ENCODE results near the gene SPACA9.

Gene SPACA9

GRCh38 chr9:132862533-132862932 lies 16.2 kb upstream of the SPACA9 start:
- DNase-seq, result no peak

DNA sequence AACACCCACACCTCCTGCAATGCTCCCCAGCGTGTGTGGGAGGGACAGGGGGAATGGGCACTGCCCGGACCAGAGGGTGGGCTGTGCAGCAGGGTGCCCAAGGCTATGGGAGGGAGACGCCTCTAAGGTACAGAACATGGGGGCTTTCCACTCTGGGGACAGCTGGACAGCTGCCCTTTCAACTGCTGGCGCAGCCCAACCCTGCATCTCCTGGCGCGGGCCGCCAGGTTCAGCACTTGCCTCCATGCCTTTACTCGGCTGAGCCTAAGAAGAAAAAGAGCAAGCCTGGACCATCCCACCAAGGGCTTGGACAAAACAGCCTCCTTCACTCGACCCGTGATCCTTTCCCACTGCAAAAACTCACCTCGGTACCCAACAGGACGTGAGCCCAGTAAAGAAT lies 15.6 kb upstream of the SPACA9 start:
- DNase-seq, result no peak

GRCh38 chr9:132864277-132864676 lies 14.4 kb upstream of the SPACA9 start:
- no peak for DNase-seq

DNA sequence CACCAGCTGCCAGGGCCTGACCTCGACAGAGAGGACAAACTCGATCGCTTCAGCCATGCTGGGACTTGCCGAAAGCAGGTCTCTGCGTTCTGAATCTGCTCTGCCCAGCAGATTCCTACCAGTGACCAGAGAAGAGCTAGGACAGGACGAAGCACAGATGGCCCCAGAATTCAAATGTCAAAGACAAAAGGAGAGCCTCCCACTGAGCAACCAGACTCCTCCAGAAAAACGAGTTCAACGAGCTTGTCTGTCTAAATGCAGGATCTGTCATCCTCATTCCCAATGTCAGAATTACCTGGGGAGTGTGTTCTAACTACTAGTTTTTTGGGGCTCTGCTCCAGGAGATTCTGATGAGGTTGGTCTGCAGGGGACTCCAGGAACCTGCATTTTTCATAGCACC lies 14.0 kb upstream of the SPACA9 start:
- DNase-seq, result no peak

- no peak for DNase-seq
Observed at GRCh38 chr9:132866898-132867297, 11.8 kb upstream of the SPACA9 start.

GRCh38 chr9:132869266-132869665 lies 9.4 kb upstream of the SPACA9 start:
- DNase-seq, result no peak

DNA sequence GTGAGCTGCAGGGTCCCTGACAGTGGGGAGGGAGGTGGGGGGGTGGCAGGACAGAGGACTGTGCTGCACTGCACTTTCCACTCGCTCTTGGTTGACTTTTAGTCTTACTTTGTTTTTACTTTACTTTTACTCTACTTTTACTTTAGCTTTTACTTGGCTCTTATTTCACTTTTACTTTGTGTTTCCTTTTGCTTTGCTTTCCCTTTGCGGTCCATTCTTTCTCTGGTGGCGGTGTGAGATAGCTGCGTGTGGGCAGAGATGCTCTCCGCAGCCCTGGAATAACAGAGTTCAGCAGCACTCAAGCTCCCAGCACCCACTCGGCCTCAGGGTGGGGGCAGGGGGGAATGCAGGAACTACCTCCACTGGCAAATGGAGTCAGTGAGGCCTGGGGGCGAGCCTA lies 5.3 kb upstream of the SPACA9 start:
- DNase-seq, result no peak

DNA sequence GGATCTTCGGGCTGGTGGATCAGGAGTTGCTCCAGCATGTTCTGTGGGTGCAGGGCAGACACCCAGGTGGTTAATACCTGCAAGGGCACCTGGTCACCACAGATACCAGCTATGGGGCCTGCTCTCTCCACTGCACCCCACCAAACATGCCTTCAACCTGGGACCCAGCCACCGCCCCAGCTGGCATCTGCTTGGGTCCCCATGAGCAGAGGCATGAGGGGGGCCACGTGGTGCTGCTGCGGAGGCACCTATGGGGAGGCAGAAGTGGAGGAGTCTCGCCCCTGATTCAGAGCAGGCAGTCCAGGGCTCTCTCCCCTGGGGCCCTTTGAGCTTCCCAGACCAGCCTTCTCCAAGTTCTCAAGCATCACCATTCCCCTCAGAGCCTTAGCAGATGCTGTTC lies 3.5 kb upstream of the SPACA9 start:
- no peak for DNase-seq

DNA sequence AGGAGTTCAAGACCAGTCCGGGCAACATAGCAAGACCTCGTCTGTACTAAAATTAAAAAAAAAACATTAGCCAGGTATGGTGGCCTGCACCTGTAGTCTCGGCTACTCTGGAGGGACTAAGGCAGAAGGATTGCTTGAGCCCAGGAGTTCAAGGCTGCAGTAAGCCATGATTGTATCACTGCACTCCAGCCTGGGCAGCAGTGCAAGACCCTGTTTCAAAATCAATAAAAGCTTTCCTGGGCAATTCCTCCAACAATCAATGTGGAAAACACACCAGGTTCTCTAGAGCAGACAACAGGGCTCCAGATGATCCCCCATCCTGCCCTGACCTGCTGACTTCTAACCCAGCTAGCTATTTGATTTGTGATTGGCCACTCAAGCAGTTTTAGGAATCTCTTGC lies 1.8 kb upstream of the SPACA9 start:
- DNase-seq, result no peak

GRCh38 chr9:132877458-132877823 lies 1.3 kb upstream of the SPACA9 start:
- peak in 1 of 58 donors; percentile 12 for DNase-seq

GRCh38 chr9:132877824-132878694 lies 639 bp upstream of the SPACA9 start, which contains the start of gene AK8:
TSS of gene AK8 (minus strand) at chr9:132878284. CDS start at chr9:132878255, 29 bp downstream.
- peak in 51 of 58 donors; percentile 12 to 71 (median 52) for DNase-seq

DNA sequence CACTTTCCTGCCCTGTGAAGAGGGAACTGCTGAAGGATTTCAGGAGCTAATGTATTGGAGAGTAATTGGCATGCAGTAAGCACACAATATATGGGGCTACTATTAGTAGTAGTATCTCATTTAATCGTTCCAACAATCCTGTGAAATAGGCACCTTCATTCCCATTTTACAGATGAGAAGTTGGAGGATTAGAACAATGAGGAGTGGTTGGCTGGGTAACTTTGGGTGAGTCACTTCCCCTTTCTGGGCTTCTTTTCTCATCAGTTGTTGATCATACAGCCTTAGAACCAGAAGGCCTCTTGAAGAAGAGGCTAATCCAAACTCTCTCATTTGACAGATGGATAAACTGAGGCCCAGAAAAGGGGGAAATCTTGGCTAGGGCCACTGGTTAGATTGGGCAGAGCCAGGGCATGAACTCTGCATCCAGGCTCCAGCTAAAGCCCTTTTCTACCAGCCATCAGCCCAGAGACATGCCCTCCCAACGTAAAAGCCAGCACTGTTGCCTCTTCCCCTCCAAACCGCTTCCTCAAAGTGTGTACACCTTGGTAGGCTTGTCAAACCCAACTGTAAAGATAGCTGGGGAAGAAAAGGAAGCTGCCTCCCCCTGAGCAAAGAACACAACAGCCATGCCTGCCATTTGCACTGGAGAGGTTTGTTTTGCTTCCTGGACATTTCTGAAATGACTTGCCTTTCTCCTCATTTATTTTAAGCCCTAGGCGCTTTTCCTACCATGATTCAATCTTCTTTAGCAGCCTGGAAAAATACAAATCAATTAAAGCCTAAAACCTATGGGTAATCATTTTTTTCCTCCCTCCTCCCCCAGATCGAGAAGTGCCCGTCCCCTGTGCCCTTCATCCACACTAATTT lies 992 bp downstream of the SPACA9 start:
- no peak for DNase-seq

- no peak for DNase-seq
Observed at GRCh38 chr9:132880324-132880661, 1.6 kb downstream of the SPACA9 start.

DNA sequence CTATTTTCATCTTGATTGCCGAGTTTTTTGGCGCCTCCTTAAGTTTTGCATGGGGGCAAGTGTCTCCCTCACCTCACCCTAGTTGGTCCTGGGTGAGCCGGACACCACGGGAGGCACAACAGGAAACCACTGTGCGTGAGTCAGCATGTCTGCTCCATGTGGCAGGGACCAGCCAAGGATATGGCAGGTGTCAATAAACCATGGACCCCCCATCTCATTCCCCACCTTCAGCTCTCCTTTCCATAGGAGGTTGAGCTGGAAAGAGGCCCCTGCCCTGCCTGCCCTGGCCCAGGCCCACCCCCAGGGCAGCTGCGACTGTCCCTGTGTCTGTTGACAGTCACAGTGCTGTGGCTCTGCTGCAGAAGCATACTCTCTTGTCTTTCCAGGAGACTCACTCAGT lies 3.1 kb downstream of the SPACA9 start:
- DNase-seq, result no peak

DNA sequence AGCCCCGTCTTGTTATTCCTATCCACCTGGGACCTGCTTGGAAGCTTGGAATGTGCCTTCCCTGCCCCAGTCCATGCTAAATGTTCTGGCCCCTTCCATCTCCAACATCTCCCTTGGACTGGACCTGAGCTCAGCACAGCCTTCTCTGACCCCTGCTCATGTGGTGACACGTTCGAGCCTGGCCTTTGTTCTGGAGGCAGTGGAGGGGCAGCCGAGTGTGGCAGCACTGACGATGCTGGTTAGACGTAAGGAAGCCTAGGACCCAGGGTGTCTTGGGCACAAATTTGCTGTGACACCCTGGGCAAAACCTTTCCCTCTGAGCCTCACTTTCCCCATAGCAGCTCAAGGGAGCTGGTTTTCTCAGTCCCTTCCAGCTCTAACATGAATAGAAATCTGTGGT lies 3.9 kb downstream of the SPACA9 start:
- DNase-seq, result no peak

- no peak for DNase-seq
Observed at GRCh38 chr9:132883349-132884294, 4.9 kb downstream of the SPACA9 start.

DNA sequence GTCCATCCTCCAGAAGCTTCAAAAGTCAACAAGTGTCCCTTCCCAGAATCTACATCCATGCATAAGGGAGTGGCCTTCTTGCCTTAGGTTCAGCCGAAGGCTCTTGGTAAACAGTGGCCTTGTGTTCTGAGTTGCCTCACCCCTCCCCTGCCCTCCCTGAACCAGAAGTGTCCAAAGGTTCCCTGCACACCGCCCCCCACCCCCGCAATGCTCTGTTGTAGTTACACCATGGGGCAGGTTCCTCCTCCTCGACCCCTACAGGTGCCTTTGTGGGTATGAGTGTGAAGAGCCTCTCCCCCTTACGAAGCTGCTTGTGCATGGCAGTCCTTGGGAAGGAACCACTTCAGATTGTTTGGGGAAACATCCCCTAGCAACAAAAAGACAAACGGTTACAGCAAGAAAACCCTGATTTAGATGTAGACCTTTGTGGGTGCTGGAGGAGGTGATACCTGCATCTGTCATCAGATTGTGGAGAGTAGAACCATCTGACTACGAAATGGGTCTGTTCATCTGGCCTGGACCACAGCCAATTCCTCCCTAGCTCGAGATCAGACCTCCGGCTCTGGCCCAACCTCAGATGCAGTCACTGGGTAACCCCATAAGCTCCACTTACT lies 7.1 kb downstream of the SPACA9 start:
- no peak for DNase-seq

DNA sequence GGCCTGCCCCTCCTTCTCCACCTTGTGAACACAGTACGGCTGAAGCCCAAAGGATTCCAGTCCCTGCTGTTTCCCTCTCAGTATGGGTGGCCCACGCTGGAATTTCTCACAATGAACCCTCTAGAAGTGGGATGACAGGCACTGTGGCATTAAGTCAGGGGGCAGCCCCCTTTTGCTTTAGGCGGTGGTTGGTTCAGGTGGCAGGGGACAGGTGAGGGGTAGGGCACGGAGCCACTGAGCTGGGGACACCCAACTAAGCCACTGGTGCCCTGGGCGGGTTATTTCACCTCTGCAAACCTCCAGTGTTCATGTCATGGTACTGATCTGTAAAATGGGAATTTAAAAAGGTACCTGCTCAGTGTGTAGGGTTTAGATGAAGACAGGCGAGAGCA lies 7.6 kb downstream of the SPACA9 start:
- DNase-seq, result no peak

GRCh38 chr9:132887181-132888120 lies 8.8 kb downstream of the SPACA9 start:
- DNase-seq, result no peak

DNA sequence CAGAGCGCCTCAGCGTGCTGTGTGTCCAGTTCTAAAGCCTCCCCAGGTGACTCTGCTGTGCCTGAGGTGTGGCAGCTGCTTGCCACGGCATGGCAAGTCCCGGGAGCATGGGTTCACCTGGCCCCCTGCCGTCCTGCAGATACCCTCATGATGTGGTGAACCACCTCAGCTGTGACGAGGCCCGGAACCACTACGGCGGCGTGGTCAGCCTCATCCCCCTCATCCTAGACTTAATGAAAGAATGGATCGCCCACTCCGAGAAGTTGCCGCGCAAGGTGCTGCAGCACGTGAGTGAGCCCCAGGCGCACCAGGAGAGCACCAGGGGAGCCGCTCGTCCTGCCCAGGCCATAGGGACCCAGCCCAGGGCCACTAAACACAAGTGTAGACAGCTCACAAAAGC lies 9.5 kb downstream of the SPACA9 start:
- no peak for DNase-seq

All from anterior cingulate cortex (tissue), 58 donors.